Germinal center (tissue), 1 donor: ENCODE results near the gene SKOR1.

Experiments
- DNase-seq: peaks from one replicate; pipeline ENCODE4 v3.0.0; 2012; ENCODE audit warnings: mixed read lengths, low spot score

The SKOR1 gene

DNA sequence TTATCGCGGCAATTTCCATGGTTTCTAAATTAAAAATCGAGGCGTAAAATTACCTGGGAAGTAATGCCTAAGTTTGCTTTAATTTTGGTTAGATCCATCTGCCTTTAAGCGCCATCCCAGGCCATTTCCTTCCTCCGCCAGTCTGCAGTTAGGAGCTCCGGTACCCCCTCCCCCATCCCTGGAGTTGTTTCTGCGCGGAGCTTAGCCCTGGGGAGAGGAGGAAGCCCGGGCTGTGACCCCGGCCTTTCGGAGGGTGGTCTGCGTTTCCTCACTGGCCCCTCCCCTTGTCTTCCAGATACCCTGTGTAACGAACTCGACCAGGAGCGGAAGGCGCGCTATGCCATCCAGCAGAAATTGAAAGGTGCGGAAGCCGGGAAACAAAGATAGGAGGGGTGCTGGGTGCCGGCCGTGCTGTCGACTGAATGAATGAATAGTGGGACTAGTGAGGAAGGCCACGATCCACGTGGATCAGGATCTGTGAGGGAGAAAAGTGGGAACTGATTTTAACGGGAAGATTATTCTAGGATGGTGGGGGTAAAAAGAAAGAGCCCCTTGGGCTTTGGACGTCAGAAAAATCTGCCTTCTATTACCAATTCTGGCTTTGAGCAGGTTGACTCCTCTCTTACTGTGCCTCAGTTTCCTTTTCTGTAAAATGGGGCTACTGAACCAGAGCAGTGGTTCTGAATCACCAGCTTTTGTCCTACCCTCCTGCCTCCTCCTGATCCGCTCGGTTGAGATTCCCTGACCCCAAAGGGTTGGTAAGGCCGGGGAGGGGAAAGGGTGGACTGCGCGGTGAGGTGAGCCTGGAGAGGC is 7.8 kb downstream of the SKOR1 start:
- DNase-seq = no peak

DNA sequence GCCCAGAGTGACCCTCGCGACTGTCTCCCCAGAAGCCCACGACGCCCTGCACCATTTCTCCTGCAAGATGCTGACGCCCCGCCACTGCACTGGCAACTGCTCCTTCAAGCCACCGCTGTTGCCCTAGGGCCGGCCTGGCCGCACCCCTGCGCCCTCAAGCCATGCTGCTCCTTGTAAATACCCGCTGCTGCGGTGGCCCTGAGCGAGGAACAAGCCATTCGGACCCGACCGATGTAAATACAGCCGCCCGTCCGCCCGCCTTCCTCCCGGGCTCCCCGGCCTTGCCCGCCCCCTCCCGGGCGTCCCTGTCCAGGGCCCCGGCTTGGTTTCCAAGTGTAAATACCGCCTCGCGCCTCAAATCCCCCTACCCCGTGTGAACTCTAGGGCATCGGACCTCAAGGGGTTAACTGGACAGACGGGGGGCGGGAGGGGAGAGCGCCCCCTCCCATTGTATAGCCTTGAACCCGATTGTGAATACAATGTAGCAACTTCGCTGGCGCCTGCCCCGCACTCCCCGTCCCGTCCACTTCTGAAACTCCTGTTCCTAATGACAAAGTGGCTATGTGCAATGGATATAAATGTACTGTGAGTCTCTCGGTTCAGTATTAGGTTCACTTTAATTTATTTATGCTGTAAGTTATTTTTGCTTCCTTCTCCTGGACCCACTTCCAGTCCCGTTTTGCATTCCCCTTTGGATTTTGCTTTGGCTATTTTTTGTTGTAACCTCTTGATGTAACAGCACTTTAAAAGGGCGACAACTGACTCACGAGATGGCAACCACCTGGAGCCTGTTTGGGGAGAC is 8.6 kb downstream of the SKOR1 start:
- peak; percentile 59 for DNase-seq

DNA sequence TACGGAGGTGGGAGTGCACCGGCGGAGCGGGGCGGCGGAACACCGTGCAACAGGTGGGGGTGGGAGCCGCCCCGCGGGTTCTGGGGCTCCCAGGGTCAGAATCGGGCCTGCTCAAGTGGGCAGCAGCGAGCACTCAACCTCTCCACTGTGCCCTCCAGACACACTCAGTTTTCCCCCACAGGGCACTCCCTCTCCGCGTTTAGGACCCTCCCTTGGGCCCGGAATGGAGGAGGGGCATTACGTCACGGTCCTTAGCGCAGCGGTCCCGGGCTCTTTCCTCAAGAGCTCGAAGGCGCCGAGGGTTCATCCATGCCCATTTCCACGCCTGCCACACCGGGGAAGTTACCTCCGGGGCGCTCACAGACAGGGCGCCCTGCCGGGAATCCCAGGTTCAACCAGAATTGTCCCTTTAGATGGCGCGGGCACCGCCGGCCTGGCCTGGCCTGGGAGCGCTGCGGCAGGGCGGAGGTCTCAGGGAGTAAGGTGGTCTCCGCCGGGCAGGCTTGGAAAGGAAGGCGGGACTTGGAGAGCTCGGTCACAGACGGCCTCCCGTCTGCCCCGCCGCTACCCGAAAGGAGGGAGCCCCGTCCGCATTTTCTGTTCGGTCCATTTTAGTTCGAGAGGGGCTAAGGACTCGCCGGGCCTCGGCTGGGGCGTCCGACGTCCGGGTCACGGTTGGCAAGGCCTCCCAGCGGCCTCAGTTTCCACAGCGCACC is 9.4 kb downstream of the SKOR1 start:
- DNase-seq = peak; percentile 9

DNA sequence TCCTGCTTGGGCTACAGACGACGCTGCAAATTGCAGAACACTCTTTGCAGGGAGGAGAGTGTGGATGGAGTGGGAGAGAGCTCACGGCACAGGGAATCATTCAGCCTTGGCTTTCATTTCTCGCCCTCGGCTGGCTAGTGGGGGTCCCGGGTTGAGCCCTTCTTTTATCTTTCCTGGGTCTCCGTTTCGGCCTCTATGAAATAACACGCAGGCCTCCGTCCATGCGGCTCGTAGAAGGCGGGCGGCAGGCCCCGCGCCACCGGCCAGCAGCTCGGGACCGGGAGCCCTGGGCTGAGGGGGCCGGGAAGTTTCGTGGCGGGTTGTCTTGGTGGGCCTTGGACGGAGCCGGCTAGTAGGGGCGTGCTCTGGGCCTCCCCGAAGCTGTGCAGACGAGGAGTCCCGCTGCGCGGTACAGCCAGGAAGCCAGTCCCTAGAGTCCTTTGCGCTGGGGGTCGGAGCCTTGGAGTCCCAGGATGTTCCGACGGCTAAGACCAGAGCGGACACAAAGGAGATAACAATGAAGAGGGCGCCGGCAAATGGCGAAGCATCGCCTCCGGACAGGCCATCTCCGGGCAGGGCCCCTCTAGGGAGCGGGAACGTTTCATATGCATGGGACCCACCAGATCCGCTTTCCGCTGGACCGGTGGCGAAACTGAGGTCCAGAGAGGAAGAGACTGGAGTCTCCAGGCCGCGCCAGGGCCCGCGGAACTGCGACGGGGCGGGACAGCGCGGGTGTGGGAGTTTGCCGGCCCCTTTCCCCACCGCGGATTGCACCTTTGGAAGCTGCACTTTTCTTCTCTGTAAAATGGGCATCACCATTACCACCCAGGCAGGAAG is 10.2 kb downstream of the SKOR1 start:
- DNase-seq = no peak

DNA sequence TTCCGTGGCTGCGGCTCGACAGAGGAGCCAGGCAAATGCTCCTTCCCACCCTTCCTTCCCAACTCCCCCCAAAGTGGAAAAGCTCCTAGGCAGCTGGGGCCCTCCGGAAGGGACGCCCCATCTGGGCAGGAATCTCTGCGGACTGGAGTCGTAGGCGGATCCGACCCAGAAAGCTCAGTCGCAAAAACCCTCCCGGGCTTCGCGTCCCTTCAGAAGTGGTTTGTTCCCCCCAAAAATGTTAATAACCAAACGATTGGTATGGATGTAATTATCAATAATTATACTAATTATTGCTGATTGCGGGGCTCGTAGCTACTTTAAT is 10.8 kb downstream of the SKOR1 start:
- no peak for DNase-seq

DNA sequence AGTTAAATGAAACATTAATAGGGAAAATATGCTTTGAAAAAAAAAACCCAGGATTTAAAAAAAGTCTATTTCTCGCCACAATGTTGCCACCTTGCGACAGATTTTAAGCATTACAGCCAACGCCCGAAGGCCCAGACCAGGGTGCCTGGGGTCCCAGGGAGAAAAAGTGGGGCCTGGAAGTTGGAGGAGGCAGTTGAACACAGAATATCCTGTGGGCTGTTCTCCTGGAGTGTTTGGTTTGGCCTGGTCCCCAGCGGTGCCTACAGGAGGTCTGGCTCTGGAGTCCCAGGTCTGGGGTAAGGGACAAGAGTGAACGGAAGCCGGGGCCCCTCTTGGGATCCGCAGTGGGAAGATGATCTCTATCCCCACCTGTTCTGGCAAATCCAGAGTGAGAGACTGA is 11.2 kb downstream of the SKOR1 start:
- peak; percentile 71 for DNase-seq

DNA sequence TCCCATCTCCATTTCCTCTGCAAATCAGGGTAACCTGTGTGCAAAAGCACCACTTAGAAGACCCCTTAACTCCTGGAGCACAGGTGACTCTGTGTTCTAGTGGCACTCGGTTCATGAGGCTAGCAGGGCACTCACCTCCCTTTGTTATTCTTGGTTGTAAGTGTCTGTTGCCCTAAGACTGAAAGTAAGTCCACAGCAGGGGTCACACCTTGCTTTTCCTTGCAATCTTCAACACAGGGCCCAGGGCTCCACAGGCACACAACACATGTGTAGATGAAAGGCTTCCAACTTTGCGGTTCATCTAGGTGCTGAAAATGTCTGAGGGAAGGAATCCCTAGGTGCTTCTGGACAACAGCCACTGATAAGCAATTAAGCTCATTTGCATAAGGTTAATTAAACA is 11.6 kb downstream of the SKOR1 start:
- no peak for DNase-seq

DNA sequence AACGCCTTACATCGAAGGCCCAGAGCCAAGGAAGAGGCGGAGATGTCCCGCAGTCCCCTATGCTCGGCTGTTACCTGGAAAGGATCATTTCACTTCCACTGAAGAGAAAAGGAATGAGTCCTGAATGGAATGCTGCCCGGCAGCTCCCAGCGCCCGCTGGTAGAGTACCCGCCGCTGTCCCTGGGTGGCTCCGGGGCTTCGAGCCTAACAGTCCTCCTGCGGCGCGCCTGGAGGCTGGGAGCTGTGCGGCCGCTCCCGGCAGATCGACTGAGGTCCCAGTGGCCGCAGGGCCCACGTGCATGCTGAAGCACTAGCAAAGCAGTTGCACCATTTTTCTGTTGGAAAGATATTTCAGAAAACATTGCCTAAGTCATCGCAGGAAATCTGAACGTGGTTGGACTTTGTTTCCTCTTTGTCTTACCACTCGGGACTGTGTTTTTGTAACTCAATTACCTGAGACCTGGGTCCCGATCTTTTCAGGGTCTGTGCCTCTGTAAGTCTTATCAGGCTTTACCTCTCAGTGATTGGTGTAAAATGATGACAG is 13.6 kb downstream of the SKOR1 start:
- no peak for DNase-seq

DNA sequence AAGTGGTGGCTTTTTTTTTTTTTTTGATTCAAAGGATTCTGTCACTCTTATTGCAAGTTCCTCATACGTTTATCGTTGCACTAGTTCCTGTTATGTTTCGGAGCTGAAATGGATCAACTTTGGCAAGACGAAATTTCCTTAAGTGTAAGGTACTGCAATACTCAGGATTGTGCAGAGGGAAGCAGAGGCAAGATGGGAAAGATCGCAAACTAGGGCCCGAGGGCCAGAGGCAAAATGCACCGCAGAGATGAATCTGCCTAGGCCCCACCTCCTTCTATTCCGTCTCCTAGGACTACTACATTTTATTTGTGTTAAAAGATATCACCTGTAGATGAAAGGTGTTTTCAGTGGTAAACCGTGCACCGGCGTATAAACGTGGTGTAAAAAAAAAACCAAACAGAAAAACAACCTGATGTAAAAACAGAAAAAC is 14.2 kb downstream of the SKOR1 start:
- no peak for DNase-seq

DNA sequence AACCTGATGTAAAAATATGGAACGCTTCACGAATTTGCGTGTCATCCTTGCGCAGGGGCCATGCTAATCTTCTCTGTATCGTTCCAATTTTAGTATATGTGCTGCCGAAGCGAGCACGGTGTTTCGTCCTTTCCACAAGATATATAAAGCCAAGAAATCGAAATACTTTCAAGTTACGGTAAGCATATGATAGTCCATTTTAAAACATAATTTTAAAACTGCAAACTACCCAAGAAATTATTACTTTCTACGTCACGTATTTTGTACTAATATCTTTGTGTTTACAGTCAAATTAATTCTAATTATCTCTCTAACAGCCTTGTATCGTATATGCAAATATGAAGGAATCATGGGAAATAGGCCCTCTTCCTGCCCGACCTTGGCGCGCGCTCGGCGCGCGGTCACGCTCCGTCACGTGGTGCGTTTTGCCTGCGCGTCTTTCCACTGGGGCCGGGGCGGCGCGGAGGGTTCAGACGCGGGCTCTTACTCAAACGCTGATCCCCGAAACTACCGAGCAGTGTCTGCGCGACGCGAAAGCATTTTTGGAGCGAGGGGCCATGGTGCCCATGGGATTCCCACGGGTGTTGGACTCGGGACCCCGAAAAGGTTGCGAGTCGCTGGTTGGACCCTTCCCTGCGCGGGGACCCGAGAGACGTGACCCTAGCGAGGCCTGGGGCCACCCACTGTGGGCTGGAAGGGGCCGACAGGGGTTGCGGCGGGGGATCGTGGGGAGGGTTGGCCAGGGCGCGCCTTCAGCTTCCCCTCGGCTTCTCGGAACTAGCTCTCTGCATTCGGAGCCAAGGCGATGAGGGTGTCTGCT is 14.8 kb downstream of the SKOR1 start, which contains the start of gene RNU6-1:
TSS of gene RNU6-1 (minus strand) at position 117 of the 820 bp plus-strand sequence.
- peak; percentile 93 for DNase-seq

DNA sequence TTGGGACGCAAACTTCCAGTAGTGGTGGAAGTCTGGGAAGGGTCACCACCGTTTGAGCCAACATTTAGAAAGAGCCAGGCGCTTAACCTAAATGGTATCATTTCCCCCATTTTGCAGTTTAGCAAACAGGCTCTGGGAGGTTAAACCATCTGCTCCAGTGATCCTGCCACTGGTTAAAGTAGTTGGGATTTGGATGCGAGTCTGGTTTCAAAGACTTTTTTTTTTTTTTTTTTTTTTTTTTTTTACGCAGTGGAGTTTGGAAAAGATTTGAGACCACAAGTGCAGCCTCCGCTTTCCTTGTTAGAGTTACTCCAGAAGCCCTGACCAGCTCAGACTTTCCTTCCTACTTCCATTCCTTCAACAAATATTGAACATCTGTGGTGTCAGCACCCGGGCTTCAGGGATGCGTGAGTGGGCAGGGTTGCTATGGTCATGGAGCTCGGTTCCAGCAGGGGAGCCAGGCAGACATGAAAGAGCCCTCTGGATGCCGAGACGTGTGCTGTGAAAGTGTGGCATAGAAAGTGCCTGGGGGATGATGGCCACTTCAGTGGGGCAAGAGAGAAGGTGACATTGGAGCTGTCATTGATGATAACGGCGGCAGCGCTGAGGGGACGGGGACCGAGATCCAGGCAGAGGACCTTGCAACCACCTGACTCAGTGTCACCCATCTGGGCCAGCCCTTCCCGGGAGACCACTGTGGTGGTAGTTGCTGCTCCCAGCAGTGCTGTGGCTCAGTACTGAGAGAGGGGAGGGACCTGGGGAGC is 15.6 kb downstream of the SKOR1 start:
- DNase-seq = peak; percentile 62

DNA sequence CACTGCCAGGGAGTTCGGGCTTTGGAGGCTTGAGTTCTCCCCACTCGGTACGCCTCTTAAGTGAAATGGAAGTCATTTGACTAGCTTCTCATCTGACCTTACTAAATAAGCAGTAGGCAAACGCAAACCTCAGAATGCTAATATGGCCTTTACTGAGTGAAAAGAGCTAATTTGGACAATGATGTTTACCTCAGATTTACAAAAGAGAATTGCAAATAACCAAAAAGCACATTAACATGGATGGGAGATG is 16.1 kb downstream of the SKOR1 start:
- DNase-seq = no peak

DNA sequence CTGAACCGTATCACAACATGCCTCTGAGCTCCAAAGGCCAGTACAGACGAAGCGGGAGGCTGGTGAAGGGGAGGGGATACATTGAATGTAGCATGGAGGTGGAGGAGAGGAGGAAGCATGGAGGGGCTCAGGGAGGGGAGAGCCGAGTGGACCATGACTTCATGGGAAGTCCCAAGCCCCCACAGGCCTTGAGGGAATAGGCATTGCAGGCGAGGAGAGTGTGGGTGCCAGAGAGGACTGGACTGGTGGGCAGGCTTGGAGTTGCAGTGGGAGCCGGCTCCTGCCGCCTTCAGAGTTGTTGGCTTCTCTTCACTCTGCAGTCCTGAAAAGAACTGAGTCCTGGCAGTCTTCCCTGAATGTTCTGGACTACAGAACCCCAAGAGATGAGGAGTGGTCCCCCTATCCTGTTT is 17.8 kb downstream of the SKOR1 start:
- DNase-seq = no peak

DNA sequence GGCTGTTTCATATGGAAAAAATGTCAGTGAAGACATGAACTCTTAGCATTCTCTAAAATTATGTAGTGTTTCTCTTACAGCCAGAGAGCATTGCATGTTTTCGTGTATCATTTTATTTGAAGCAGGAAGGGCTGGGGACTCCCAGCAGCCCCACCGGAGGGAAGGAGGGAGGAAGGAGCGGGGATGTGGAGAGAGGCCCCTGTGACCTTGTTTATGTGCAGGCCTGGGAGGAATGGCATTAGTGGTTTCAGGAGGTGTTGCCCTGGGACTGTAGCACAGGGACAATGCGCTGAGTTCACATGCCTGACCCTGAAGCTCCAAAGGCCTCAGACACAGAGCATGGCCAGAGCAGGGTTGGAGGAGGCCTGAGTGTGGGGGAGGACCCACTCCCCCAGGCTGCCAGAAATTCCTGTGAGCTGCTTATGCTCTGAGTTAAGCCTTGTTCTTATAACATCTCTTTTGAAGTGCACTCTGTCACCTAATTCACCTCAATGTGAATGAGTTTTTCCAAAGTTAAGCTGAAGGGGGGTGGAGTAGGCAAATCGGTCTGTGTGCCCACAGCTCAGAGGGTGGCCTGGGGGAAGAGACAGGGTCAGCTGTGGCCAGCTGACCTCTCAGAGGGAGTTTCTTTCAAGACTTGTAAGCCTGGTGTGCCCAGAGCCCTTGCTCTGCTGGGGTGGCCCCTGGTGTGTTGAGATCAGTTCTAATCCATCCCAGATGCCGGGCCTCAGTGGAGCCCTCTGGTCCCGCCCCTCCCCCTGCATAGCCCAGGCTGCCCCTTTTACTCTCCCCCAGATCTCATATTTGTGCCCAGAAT is 18.5 kb downstream of the SKOR1 start:
- DNase-seq = no peak

DNA sequence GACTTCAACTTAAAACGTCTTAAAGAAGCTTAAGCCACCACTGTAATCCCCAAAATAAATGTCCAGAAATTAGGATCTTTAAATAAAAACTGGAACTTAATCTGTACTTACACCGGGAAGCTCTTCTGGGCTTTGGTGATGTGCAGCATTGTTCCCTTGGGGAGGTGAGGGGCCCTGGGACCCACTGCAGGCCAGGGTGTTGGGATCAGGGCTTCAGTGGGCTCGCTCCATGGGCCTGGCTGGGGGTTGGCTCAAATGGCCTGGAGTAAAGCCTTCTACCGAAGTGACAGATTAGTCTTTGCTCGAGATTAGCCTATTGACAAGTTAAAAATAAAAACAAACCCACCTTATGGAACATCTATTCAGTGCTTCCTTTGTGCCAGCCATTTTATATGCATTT is 20.7 kb downstream of the SKOR1 start:
- no peak for DNase-seq

DNA sequence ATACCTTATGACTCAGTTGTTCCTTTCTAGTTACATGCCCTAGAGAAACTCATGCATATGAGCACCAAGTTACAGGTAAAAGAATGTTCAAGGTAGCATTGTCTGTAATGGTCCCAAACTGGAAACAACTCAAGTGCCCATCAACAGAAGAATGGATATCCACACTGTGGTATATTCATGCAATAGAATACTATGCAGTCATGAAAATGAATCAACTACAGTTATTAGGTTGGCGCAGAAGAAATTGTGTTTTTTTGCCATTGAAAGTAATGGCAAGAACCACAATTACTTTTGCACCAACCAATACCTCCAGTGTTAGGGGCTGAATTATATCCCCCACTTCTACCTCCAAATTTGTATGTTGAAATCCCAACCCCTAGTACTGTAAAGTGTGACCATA is 24.2 kb downstream of the SKOR1 start:
- no peak for DNase-seq

DNA sequence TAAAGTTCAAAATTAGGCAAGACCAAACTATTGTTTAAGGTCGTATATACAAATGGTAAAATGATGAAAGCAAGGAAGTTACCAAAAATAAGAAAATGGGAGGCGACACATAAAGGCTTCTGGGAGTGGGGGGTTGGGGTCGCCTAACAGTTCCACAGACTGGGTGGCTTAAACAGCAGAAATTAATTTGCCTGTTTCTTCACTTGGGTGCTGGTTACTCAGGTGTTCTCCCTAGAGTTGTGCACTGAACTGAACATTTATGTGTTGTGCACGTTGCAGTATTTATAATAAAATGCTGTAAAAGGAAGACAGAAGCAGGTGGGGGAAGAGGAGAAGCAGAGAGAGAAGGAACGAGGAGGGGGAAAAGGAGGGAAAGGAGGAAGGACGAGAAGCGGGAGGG is 25.0 kb downstream of the SKOR1 start:
- DNase-seq = no peak

DNA sequence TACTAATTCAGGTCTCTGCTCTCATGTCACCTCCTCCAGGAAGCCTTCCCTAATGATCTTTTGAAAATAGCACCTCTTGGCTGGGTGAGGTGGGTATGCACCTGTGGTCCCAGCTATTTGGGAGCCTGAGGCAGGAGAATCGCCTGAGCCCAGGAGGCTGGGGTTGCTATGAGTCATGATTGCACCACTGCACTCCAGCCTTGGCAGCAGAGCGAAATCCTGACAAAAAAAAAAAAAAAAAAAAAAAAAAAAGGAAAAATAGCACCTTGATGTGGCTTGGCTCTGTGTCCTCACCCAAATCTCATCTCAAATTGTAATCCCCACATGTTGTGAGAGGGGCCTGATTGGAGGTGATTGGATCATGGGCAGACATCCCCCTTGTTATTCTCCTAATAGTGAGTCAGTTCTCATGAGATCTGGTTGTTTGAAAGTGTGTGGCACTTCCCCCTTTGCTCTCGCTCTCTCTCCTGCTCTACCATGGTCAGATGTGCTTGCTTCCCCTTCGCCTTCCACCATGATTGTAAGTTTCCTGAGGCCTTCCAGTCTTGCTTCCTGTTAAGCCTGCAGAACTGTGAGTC is 25.8 kb downstream of the SKOR1 start:
- DNase-seq = no peak

DNA sequence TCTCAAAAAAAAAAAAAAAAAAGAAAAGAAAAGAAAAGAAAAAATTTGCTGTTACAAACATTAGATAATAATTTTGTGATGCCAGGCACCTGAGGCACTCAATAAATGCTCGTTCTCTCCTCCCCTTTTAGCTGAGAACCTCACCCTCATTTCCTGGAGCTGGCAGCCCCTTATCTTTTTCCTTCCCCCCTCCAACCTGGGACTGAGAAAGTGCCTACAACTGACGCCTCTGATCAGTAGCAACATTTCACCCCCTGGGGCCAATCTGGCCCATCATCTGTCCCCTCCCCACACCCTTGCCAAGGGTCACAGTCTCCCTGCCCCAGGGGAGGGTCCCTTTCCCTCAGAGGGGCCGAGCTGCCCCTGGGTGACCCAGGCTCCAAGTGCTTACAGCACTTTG is 27.1 kb downstream of the SKOR1 start:
- DNase-seq = no peak
